OCI-M1 (cell line): ENCODE measurements around the gene DHX15.
"Not testable (repeated sequence)": the region's sequence is repeated elsewhere in the genome, so short reads cannot be mapped to it uniquely, and the experiment has no call there.

Experiments used
- DNase-seq: peaks from one replicate; lab custom pipeline; 2025; lab: John Stamatoyannopoulos, UW

The DHX15 gene

GRCh38 chr4:24544208-24544988 is 40.0 kb downstream of the DHX15 start:
- peak; percentile 4 for DNase-seq

GRCh38 chr4:24537025-24537424 is 47.3 kb downstream of the DHX15 start:
- no peak for DNase-seq

- DNase-seq, result no peak
Observed at GRCh38 chr4:24535399-24535798, 49.0 kb downstream of the DHX15 start.

- no peak for DNase-seq
Observed at GRCh38 chr4:24533364-24533763, 51.0 kb downstream of the DHX15 start.

GRCh38 chr4:24529555-24529954 is 54.8 kb downstream of the DHX15 start:
- DNase-seq, result no peak

GRCh38 chr4:24527371-24527770 is 57.0 kb downstream of the DHX15 start:
- DNase-seq, result no peak

GRCh38 chr4:24521544-24521943 is 62.8 kb downstream of the DHX15 start:
- DNase-seq, result no peak

- no peak for DNase-seq
Observed at GRCh38 chr4:24519649-24520048, 64.7 kb downstream of the DHX15 start.

GRCh38 chr4:24517676-24518075 is 66.7 kb downstream of the DHX15 start:
- DNase-seq, result peak; percentile 63

- DNase-seq, result no peak
Observed at GRCh38 chr4:24516926-24517325, 67.4 kb downstream of the DHX15 start.

GRCh38 chr4:24515698-24516097 is 68.7 kb downstream of the DHX15 start:
- no peak for DNase-seq

- peak; percentile 21 for DNase-seq
Observed at GRCh38 chr4:24514808-24515207, 69.5 kb downstream of the DHX15 start.

- DNase-seq, result no peak
Observed at GRCh38 chr4:24513718-24514117, 70.6 kb downstream of the DHX15 start.

GRCh38 chr4:24511371-24512063 is 72.8 kb downstream of the DHX15 start:
- no peak for DNase-seq

- DNase-seq, result no peak
Observed at GRCh38 chr4:24510091-24510490, 74.3 kb downstream of the DHX15 start.

- DNase-seq, result no peak
Observed at GRCh38 chr4:24508541-24508940, 75.8 kb downstream of the DHX15 start.

- DNase-seq, result no peak
Observed at GRCh38 chr4:24507439-24507838, 76.9 kb downstream of the DHX15 start.

- not testable (repeated sequence) for DNase-seq
Observed at GRCh38 chr4:24503090-24503489, 81.3 kb downstream of the DHX15 start.

GRCh38 chr4:24497221-24497620 is 87.1 kb downstream of the DHX15 start:
- DNase-seq, result no peak

- DNase-seq, result no peak
Observed at GRCh38 chr4:24496597-24496996, 87.8 kb downstream of the DHX15 start.

- DNase-seq, result no peak
Observed at GRCh38 chr4:24495388-24495787, 89.0 kb downstream of the DHX15 start.

- no peak for DNase-seq
Observed at GRCh38 chr4:24489870-24490269, 94.5 kb downstream of the DHX15 start.

- peak; percentile 82 for DNase-seq
Observed at GRCh38 chr4:24488399-24489164, 95.8 kb downstream of the DHX15 start.
